Activated CD8-positive, alpha-beta memory T cell treated with anti-CD3 and anti-CD28 coated beads, Interleukin-2, amount 10 ng/mL, durations not matched to agents 7 days and 5 days (primary cell): ENCODE measurements around the gene MAPK10. TPM values are rescaled to one million over a fixed set of nuclear protein-coding genes. Genes with fewer than 3 reads are reported as not detected.

Experiments
- ATAC-seq: fragments of 150-1000 bp; cut with Tn5 transposase; one replicate; pipeline ENCODE4 v1.10.0; 2021; ENCODE audit warnings: moderate library complexity
- CTCF ChIA-PET: fragments of 350-600 bp; sonication (Branson Sonifier 250); formaldehyde crosslinking; loops from one replicate; lab custom pipeline; 2021; ENCODE audit warnings: antibody characterized with exemption; lab: Charles Lee
- DNase-seq: peaks from one replicate; pipeline ENCODE4 v3.0.0-alpha.2; 2020
- H3K27ac Mint-ChIP-seq: one replicate; pipeline ENCODE4 v1.8.0; 2021; ENCODE audit warnings: mild to moderate bottlenecking, mixed read lengths
- H3K27me3 Mint-ChIP-seq: one replicate; pipeline ENCODE4 v1.8.0; 2021; ENCODE audit warnings: mixed read lengths
- H3K36me3 Mint-ChIP-seq: one replicate; pipeline ENCODE4 v1.8.0; 2021; ENCODE audit warnings: mild to moderate bottlenecking, mixed read lengths
- H3K4me1 Mint-ChIP-seq: one replicate; pipeline ENCODE4 v1.8.0; 2021; ENCODE audit warnings: mixed read lengths
- H3K4me3 Mint-ChIP-seq: one replicate; pipeline ENCODE4 v1.8.0; 2021; ENCODE audit warnings: mild to moderate bottlenecking, moderate library complexity, mixed read lengths
- H3K9me3 Mint-ChIP-seq: one replicate; pipeline ENCODE4 v1.8.0; 2022; ENCODE audit warnings: low read depth, mixed read lengths
- total RNA-seq, 2 experiments: library from RNA; stranded (reverse); gene quantifications; one replicate each; pipeline ENCODE4 v1.2.3, GENCODE V29; 2021

Gene MAPK10
- total RNA-seq, 2 experiments from 2014 or later = not detected

GRCh38 chr4:86014599-86014998, 345.3 kb downstream of the MAPK10 start:
- no peak overlapping the region for H3K4me3 Mint-ChIP-seq
- H3K4me1 Mint-ChIP-seq = no peaks in the 10 kb centered on the region
- no peaks in the 10 kb centered on the region for H3K36me3 Mint-ChIP-seq
- no peak for ATAC-seq
- H3K9me3 Mint-ChIP-seq = no peaks in the 10 kb centered on the region
- DNase-seq = no peak
- CTCF ChIA-PET = no interaction called here
- no peak overlapping the region for H3K27ac Mint-ChIP-seq
- no peaks in the 10 kb centered on the region for H3K27me3 Mint-ChIP-seq

- ATAC-seq = no peak
- DNase-seq = no peak
- H3K27me3 Mint-ChIP-seq = no peaks in the 10 kb centered on the region
- H3K4me1 Mint-ChIP-seq = no peaks in the 10 kb centered on the region
- CTCF ChIA-PET = no interaction called here
- H3K4me3 Mint-ChIP-seq = no peak overlapping the region
- H3K36me3 Mint-ChIP-seq = no peaks in the 10 kb centered on the region
- H3K27ac Mint-ChIP-seq = no peak overlapping the region
- no peaks in the 10 kb centered on the region for H3K9me3 Mint-ChIP-seq
These were observed 346.2 kb downstream of the MAPK10 start for GRCh38 chr4:86013621-86014020.

DNA sequence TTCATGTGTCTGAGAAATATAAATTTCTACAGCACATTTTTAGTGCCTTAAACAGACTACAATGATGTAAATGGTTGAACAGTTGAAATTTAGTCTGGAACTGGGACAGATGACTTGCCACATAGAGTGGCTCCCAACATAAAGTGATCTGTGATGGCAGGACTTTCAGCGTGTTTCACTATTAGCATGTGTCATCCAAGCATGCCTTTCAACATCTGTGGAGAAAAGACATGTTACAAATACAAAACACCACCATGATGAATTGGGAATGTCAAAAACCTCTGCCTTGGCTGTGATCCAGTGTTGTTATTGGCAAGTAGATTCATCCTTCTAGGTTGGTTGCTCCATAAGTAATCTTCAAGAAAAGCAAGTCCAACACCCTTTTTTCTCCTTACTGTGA, 348.7 kb downstream of the MAPK10 start:
- Mint-ChIP-seq H3K27me3 (no peaks in the 10 kb centered on the region), H3K4me1 (no peaks in the 10 kb centered on the region), H3K36me3 (no peaks in the 10 kb centered on the region), H3K9me3 (no peaks in the 10 kb centered on the region), H3K4me3 (no peak overlapping the region), H3K27ac (no peak overlapping the region)
- DNase-seq (no peak), ATAC-seq (no peak)
- CTCF ChIA-PET = no interaction called here

DNA sequence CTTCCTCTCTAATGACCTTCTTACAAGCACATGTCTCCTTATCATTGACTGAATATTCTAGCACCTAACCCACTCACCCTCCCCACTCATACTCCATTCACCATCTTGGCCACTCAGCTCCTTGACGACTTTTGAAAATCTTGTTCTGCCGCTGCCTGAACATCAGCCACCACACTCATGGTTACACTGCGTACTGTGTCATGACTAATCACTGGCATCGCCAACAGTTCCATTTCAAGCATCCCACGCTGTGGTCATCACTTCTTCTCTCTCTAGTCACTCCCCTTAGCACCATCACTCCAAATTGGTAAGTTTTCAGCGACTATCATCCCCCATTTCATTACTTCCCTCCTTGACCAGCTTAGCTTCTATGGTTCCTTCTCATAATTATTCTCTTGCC, 352.8 kb downstream of the MAPK10 start:
- peaks cover 4% of the 10 kb centered on the region for H3K9me3 Mint-ChIP-seq
- ATAC-seq (no peak), DNase-seq (no peak)
- no peak overlapping the region for H3K27ac Mint-ChIP-seq
- H3K36me3 Mint-ChIP-seq = no peaks in the 10 kb centered on the region
- H3K4me1 Mint-ChIP-seq = no peaks in the 10 kb centered on the region
- no peaks in the 10 kb centered on the region for H3K27me3 Mint-ChIP-seq
- H3K4me3 Mint-ChIP-seq = no peak overlapping the region
- CTCF ChIA-PET = no interaction called here

- CTCF ChIA-PET = no interaction called here
- no peaks in the 10 kb centered on the region for H3K4me1 Mint-ChIP-seq
- no peak for DNase-seq
- H3K9me3 Mint-ChIP-seq = peaks cover 4% of the 10 kb centered on the region
- H3K4me3 Mint-ChIP-seq = no peak overlapping the region
- no peaks in the 10 kb centered on the region for H3K27me3 Mint-ChIP-seq
- H3K36me3 Mint-ChIP-seq = no peaks in the 10 kb centered on the region
- no peak for ATAC-seq
- H3K27ac Mint-ChIP-seq = no peak overlapping the region
These were observed 353.8 kb downstream of the MAPK10 start for GRCh38 chr4:86006057-86006456.

- Mint-ChIP-seq H3K4me1 (no peaks in the 10 kb centered on the region), H3K27me3 (no peaks in the 10 kb centered on the region), H3K27ac (no peak overlapping the region), H3K9me3 (peaks cover 4% of the 10 kb centered on the region), H3K4me3 (no peak overlapping the region), H3K36me3 (no peaks in the 10 kb centered on the region)
- ATAC-seq (no peak), DNase-seq (no peak)
- CTCF ChIA-PET = no interaction called here
These were observed 355.8 kb downstream of the MAPK10 start for GRCh38 chr4:86004030-86004429.

DNA sequence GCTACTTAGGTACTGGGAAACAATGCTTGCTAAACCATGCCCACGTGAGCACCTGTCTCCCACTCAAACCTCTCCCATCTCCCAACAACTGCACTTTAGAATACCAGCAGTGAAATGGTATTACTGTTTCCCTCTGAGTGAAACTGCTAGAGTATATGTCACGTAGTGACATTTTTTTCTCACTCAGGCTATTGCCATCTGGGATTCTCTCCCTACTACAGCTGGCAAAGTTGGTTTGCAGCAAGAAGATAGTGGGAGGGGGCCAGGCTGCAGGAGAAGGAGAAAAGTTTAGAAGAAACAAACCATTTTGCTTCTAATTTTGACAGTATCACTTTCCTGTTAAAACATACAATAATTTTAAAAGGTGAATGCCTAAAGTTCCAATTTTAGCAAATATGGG, 358.3 kb downstream of the MAPK10 start:
- Mint-ChIP-seq H3K27me3 (no peaks in the 10 kb centered on the region), H3K27ac (no peak overlapping the region), H3K4me3 (no peak overlapping the region), H3K36me3 (no peaks in the 10 kb centered on the region), H3K9me3 (peaks cover 4% of the 10 kb centered on the region), H3K4me1 (no peaks in the 10 kb centered on the region)
- DNase-seq (no peak), ATAC-seq (no peak)
- CTCF ChIA-PET = no interaction called here

GRCh38 chr4:85995361-85995760, 364.5 kb downstream of the MAPK10 start:
- no peak overlapping the region for H3K27ac Mint-ChIP-seq
- H3K4me3 Mint-ChIP-seq = no peak overlapping the region
- no peaks in the 10 kb centered on the region for H3K4me1 Mint-ChIP-seq
- H3K9me3 Mint-ChIP-seq = no peaks in the 10 kb centered on the region
- ATAC-seq (no peak), DNase-seq (no peak)
- CTCF ChIA-PET = interaction anchor here (1.3 kb wide), 1 partner anchor 31 kb away, joined by 3 read pairs; no protein-coding TSS in a partner anchor
- H3K36me3 Mint-ChIP-seq = no peaks in the 10 kb centered on the region
- H3K27me3 Mint-ChIP-seq = no peaks in the 10 kb centered on the region

- H3K4me1 Mint-ChIP-seq = no peaks in the 10 kb centered on the region
- DNase-seq (no peak), ATAC-seq (no peak)
- no peaks in the 10 kb centered on the region for H3K36me3 Mint-ChIP-seq
- no peaks in the 10 kb centered on the region for H3K27me3 Mint-ChIP-seq
- CTCF ChIA-PET = interaction anchor here (1.3 kb wide), 1 partner anchor 30 kb away, joined by 3 read pairs; no protein-coding TSS in a partner anchor
- no peaks in the 10 kb centered on the region for H3K9me3 Mint-ChIP-seq
- no peak overlapping the region for H3K27ac Mint-ChIP-seq
- H3K4me3 Mint-ChIP-seq = no peak overlapping the region
These were observed 365.3 kb downstream of the MAPK10 start for GRCh38 chr4:85994576-85994975.

DNA sequence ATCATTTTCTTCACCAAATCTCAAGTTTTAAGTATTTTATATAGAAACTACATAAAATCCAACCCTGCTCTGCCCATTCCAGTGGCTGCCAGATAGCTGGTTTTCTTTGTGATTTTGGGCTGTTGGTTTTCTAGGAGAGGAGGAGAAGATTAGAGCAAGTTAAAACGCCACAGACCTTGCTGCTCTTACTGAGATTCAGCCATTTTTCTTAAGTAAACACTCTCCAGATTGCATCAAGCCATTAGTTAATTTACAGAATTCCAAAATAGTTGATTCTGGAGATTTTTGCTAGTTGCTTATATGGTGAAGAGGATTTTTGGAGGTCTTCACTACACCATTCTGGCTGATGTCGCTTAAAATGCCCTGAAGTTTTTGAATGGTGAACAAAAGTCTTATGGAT, 366.2 kb downstream of the MAPK10 start:
- DNase-seq (no peak), ATAC-seq (no peak)
- H3K4me3 Mint-ChIP-seq = no peak overlapping the region
- no peaks in the 10 kb centered on the region for H3K4me1 Mint-ChIP-seq
- CTCF ChIA-PET = no interaction called here
- H3K9me3 Mint-ChIP-seq = no peaks in the 10 kb centered on the region
- H3K36me3 Mint-ChIP-seq = no peaks in the 10 kb centered on the region
- no peak overlapping the region for H3K27ac Mint-ChIP-seq
- H3K27me3 Mint-ChIP-seq = no peaks in the 10 kb centered on the region

DNA sequence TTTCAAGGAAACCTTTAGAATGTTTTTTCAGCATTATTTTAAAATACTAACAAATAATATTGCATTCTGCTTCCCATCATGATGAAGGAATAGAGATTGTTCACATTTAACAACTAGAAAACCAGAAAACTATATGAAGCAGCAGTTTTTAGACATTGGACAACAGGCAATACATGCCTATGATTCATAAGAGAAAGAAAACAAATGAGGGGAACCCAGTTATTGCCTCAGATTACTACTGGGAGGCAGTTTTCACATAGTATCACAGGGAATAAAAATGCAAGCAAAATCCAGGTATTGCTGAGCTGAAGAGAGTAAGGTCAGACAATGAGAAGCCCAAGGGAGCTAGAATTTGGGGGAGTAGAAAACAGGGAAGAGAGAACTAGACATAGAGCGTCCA, 373.6 kb downstream of the MAPK10 start:
- no peaks in the 10 kb centered on the region for H3K4me1 Mint-ChIP-seq
- H3K27ac Mint-ChIP-seq = no peak overlapping the region
- CTCF ChIA-PET = no interaction called here
- ATAC-seq = no peak
- H3K36me3 Mint-ChIP-seq = no peaks in the 10 kb centered on the region
- no peak for DNase-seq
- H3K27me3 Mint-ChIP-seq = no peaks in the 10 kb centered on the region
- H3K9me3 Mint-ChIP-seq = peaks cover 2% of the 10 kb centered on the region
- no peak overlapping the region for H3K4me3 Mint-ChIP-seq

GRCh38 chr4:85979276-85979675, 380.6 kb downstream of the MAPK10 start:
- Mint-ChIP-seq H3K27me3 (no peaks in the 10 kb centered on the region), H3K9me3 (no peaks in the 10 kb centered on the region), H3K4me3 (no peak overlapping the region), H3K36me3 (no peaks in the 10 kb centered on the region), H3K4me1 (no peaks in the 10 kb centered on the region), H3K27ac (no peak overlapping the region)
- no peak for DNase-seq
- CTCF ChIA-PET = no interaction called here
- no peak for ATAC-seq

GRCh38 chr4:85970535-85970934, 389.3 kb downstream of the MAPK10 start:
- CTCF ChIA-PET = no interaction called here
- no peak for ATAC-seq

GRCh38 chr4:85968945-85969819, 390.7 kb downstream of the MAPK10 start:
- no peaks in the 10 kb centered on the region for H3K4me1 Mint-ChIP-seq
- no peaks in the 10 kb centered on the region for H3K9me3 Mint-ChIP-seq
- H3K27ac Mint-ChIP-seq = no peak overlapping the region
- H3K36me3 Mint-ChIP-seq = no peaks in the 10 kb centered on the region
- DNase-seq (no peak), ATAC-seq (no peak)
- H3K4me3 Mint-ChIP-seq = no peak overlapping the region
- no peaks in the 10 kb centered on the region for H3K27me3 Mint-ChIP-seq
- CTCF ChIA-PET = no interaction called here

More at GRCh38 chr4:85970535-85970934, 389.3 kb downstream of the MAPK10 start:
- no peak overlapping the region for H3K27ac Mint-ChIP-seq
- H3K27me3 Mint-ChIP-seq = no peaks in the 10 kb centered on the region
- no peaks in the 10 kb centered on the region for H3K4me1 Mint-ChIP-seq
- DNase-seq = no peak
- no peaks in the 10 kb centered on the region for H3K9me3 Mint-ChIP-seq
- H3K4me3 Mint-ChIP-seq = no peak overlapping the region
- H3K36me3 Mint-ChIP-seq = no peaks in the 10 kb centered on the region
